ENCODE measurements around the gene ATOH8. TPM values are rescaled to one million over a fixed set of nuclear protein-coding genes. Genes with fewer than 3 reads are reported as not detected.

Gene ATOH8
- total and polyA plus RNA-seq, 2 donors (not counting 1 experiment from before 2014, with no cell fraction given), result not detected

- ATAC-seq (ENCODE audit: low read depth) (no peak), DNase-seq (no peak)
- no peak for TF ChIP-seq CTCF (IDR thresholded peaks at IDR 0.05)
- Histone ChIP-seq H3K9ac (ENCODE audit: low read length) (no peak overlapping the region), H3K27me3 (replicated peaks in 1 of 4; ENCODE audit: control extremely low read depth in 1 of 4, control insufficient read depth in 3 of 4, insufficient read depth in 4 of 4, low read length in 3 of 4) (peaks cover 0 to 11% (median 3%) of the 10 kb centered on the region in 4 experiments), H3K4me2 (replicated peaks; ENCODE audit: low read depth, low read length, poor library complexity, severe bottlenecking) (no peak overlapping the region), H3K9me3 (ENCODE audit: control extremely low read depth in 1 of 3, control insufficient read depth in 2 of 3, insufficient read depth in 1 of 3, low read length in 2 of 3) (no peaks in the 10 kb centered on the region), H3K4me3 (ENCODE audit: control extremely low read depth in 1 of 5, extremely low read depth in 1 of 5, insufficient read depth in 1 of 5, low read depth in 2 of 5, low read length in 4 of 5) (no peak overlapping the region), H3K36me3 (replicated peaks in 1 of 2; ENCODE audit: control extremely low read depth in 1 of 2, control insufficient read depth in 1 of 2, extremely low read depth in 1 of 2, insufficient read depth in 2 of 2, low read length in 1 of 2) (no peaks in the 10 kb centered on the region), H3K27ac (ENCODE audit: low read length in 2 of 2) (no peak overlapping the region), H3K79me2 (ENCODE audit: control insufficient read depth, insufficient read depth, low read length) (no peaks in the 10 kb centered on the region), H2AFZ (ENCODE audit: insufficient read depth, low read depth, low read length, poor library complexity, severe bottlenecking) (no peak overlapping the region), H3K4me1 (ENCODE audit: control insufficient read depth in 2 of 2, insufficient read depth in 2 of 2, low read length in 2 of 2) (no peaks in the 10 kb centered on the region), H4K20me1 (ENCODE audit: control insufficient read depth, insufficient read depth, low read length, poor library complexity, severe bottlenecking) (no peaks in the 10 kb centered on the region)
- ChIA-PET POLR2A (no interaction called here), CTCF (interaction anchor here (0.7 to 0.8 kb wide), 2 partner anchors 9 to 56 kb away, joined by 4 read pairs; no protein-coding TSS in a partner anchor)
- Mint-ChIP-seq H3K27ac (no peak overlapping the region), H3K27me3 (peaks cover 10% of the 10 kb centered on the region), H3K4me1 (peaks cover 2% of the 10 kb centered on the region), H3K4me3 (no peak overlapping the region), H3K9me3 (ENCODE audit: insufficient read depth) (no peaks in the 10 kb centered on the region)
- intact Hi-C loops (cut with micrococcal nuclease), result no loop called here
- WGBS (ENCODE audit: insufficient coverage), result 87% methylated on average over 4 of the region's 6 CpGs
Observed at GRCh38 chr2:85784474-85784986, 30.7 kb downstream of the ATOH8 start.

- H3K9me3 ChIP-seq (ENCODE audit: control extremely low read depth in 1 of 3, control insufficient read depth in 2 of 3, insufficient read depth in 1 of 3, low read length in 2 of 3), result no peaks in the 10 kb centered on the region
- peak overlapping the region; percentile 33 for H2AFZ ChIP-seq (ENCODE audit: insufficient read depth, low read depth, low read length, poor library complexity, severe bottlenecking)
- no peak overlapping the region for H3K4me3 Mint-ChIP-seq
- H3K27me3 Mint-ChIP-seq, result peaks cover 13% of the 10 kb centered on the region
- H3K4me1 Mint-ChIP-seq, result peaks cover 2% of the 10 kb centered on the region
- 11% methylated on average over 20 of the region's 25 CpGs for WGBS (ENCODE audit: insufficient coverage)
- DNase-seq (no peak), ATAC-seq (ENCODE audit: low read depth) (no peak)
- H4K20me1 ChIP-seq (ENCODE audit: control insufficient read depth, insufficient read depth, low read length, poor library complexity, severe bottlenecking), result no peaks in the 10 kb centered on the region
- H3K4me1 ChIP-seq (ENCODE audit: control insufficient read depth in 2 of 2, insufficient read depth in 2 of 2, low read length in 2 of 2), result no peaks in the 10 kb centered on the region
- no peak overlapping the region for H3K9ac ChIP-seq (ENCODE audit: low read length)
- TF ChIP-seq CTCF (IDR thresholded peaks at IDR 0.05) (no peak), EZH2 (IDR thresholded peaks at IDR 0.05; ENCODE audit: borderline replicate concordance, insufficient read depth, low read depth, low read length, poor library complexity, severe bottlenecking) (no peak)
- no peaks in the 10 kb centered on the region for H3K9me3 Mint-ChIP-seq (ENCODE audit: insufficient read depth)
- H3K36me3 ChIP-seq (replicated peaks in 1 of 2; ENCODE audit: control extremely low read depth in 1 of 2, control insufficient read depth in 1 of 2, extremely low read depth in 1 of 2, insufficient read depth in 2 of 2, low read length in 1 of 2), result no peaks in the 10 kb centered on the region
- POLR2A ChIA-PET, result no interaction called here
- H3K27me3 ChIP-seq (replicated peaks in 1 of 4; ENCODE audit: control extremely low read depth in 1 of 4, control insufficient read depth in 3 of 4, insufficient read depth in 4 of 4, low read length in 3 of 4), result peaks cover 0 to 11% (median 3%) of the 10 kb centered on the region in 4 experiments
- no peak overlapping the region for H3K27ac ChIP-seq (ENCODE audit: low read length in 2 of 2)
- no peak overlapping the region for H3K4me3 ChIP-seq (ENCODE audit: control extremely low read depth in 1 of 5, extremely low read depth in 1 of 5, insufficient read depth in 1 of 5, low read depth in 2 of 5, low read length in 4 of 5)
- CTCF ChIA-PET, result interaction anchor here (0.7 to 0.8 kb wide), 2 partner anchors 10 to 56 kb away, joined by 4 read pairs; no protein-coding TSS in a partner anchor
- H3K79me2 ChIP-seq (ENCODE audit: control insufficient read depth, insufficient read depth, low read length), result no peaks in the 10 kb centered on the region
- H3K27ac Mint-ChIP-seq, result no peak overlapping the region
- intact Hi-C loops (cut with micrococcal nuclease), result no loop called here
- H3K4me2 ChIP-seq (replicated peaks; ENCODE audit: low read depth, low read length, poor library complexity, severe bottlenecking), result no peak overlapping the region
Observed at GRCh38 chr2:85785027-85785822, 31.4 kb downstream of the ATOH8 start.
